Hepatocyte (in vitro differentiated cells): ENCODE measurements around the gene TEC.

ENCODE experiments used
- EZH2 ChIP-seq: fragments of 200-600 bp; sonication (generic); IDR thresholded peaks from 2 replicates; pipeline ENCODE4 v1.6.1; 2016; ENCODE audit warnings: antibody characterized with exemption, mild to moderate bottlenecking, borderline replicate concordance
- EZH2phosphoT487 ChIP-seq: fragments of 200-600 bp; sonication (generic); IDR thresholded peaks from one replicate; pipeline ENCODE4 v1.6.1; 2018; ENCODE audit warnings: antibody characterized with exemption, mild to moderate bottlenecking, low read depth, moderate library complexity; ENCODE audit not compliant: unreplicated experiment, severe bottlenecking
- TF ChIP-seq, protein P1 (sequence below): fragments of 200-600 bp; sonication (generic); IDR thresholded peaks from 2 replicates; pipeline ENCODE4 v1.5.1; 2016; ENCODE audit warnings: antibody characterized with exemption, mild to moderate bottlenecking; ENCODE audit not compliant: poor library complexity

DNA sequence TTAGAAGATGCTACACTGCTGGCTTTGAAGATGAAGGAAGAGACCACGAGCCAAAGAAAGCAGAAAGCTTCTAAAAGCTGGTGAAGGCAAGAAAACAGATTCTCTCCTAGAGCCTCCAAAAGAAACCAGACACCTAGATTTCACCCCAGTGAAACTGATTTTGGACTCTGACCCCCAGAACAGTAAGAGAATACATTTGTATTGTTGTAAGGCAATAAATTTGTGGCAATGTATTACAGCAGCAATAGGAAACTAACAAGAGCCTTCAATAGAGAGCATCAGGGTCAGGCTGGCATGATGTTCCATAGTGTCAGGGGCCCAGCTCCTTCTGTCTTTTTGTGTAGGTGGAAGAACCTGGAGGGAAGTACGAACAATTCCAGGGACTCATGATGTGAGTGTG lies 6.0 kb upstream of the TEC start:
- TF ChIP-seq, protein P1, sequence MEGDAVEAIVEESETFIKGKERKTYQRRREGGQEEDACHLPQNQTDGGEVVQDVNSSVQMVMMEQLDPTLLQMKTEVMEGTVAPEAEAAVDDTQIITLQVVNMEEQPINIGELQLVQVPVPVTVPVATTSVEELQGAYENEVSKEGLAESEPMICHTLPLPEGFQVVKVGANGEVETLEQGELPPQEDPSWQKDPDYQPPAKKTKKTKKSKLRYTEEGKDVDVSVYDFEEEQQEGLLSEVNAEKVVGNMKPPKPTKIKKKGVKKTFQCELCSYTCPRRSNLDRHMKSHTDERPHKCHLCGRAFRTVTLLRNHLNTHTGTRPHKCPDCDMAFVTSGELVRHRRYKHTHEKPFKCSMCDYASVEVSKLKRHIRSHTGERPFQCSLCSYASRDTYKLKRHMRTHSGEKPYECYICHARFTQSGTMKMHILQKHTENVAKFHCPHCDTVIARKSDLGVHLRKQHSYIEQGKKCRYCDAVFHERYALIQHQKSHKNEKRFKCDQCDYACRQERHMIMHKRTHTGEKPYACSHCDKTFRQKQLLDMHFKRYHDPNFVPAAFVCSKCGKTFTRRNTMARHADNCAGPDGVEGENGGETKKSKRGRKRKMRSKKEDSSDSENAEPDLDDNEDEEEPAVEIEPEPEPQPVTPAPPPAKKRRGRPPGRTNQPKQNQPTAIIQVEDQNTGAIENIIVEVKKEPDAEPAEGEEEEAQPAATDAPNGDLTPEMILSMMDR, result no peak
- TF ChIP-seq EZH2phosphoT487, result no peak
- no peak for TF ChIP-seq EZH2
